Measurements from ENCODE around the gene CSPG4.

The CSPG4 gene

GRCh38 chr15:75641603-75642002 is 71.0 kb downstream of the CSPG4 start:
- H3K4me1 ChIP-seq (ENCODE audit: low read depth, poor library complexity, severe bottlenecking) = peaks cover 27% of the 10 kb centered on the region
- H4K20me1 ChIP-seq (ENCODE audit: insufficient read depth) = no peaks in the 10 kb centered on the region
- H3K4me2 ChIP-seq = peak overlapping the region; percentile 61; the same call in 1 of the 2 replicates
- H3K9ac ChIP-seq = no peak overlapping the region
- peaks cover 32% of the 10 kb centered on the region for H3K79me2 ChIP-seq (ENCODE audit: insufficient read depth, low read depth)
- TF ChIP-seq, protein P1, sequence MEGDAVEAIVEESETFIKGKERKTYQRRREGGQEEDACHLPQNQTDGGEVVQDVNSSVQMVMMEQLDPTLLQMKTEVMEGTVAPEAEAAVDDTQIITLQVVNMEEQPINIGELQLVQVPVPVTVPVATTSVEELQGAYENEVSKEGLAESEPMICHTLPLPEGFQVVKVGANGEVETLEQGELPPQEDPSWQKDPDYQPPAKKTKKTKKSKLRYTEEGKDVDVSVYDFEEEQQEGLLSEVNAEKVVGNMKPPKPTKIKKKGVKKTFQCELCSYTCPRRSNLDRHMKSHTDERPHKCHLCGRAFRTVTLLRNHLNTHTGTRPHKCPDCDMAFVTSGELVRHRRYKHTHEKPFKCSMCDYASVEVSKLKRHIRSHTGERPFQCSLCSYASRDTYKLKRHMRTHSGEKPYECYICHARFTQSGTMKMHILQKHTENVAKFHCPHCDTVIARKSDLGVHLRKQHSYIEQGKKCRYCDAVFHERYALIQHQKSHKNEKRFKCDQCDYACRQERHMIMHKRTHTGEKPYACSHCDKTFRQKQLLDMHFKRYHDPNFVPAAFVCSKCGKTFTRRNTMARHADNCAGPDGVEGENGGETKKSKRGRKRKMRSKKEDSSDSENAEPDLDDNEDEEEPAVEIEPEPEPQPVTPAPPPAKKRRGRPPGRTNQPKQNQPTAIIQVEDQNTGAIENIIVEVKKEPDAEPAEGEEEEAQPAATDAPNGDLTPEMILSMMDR (conservative IDR thresholded peaks at IDR 0.05; ENCODE audit: low read depth, low read length) = no peak
- H2AFZ ChIP-seq (ENCODE audit: low read depth) = no peak overlapping the region
- no peaks in the 10 kb centered on the region; the same call in 1 of the 2 replicates for H3K27me3 ChIP-seq (ENCODE audit: insufficient read depth, low read depth)
- 0 out of 2 replicates have a peak, but pooled peaks cover 4% of the 10 kb centered on the region for H3K36me3 ChIP-seq (ENCODE audit: insufficient read depth)
- H3K27ac ChIP-seq = no peak overlapping the region; the same call in 1 of the 2 replicates
- H3K4me3 ChIP-seq (IDR thresholded peaks at IDR 0.05; ENCODE audit: insufficient read depth, low read depth, low read length) = no peak overlapping the region

GRCh38 chr15:75641179-75641503 is 71.5 kb downstream of the CSPG4 start:
- Histone ChIP-seq H3K9ac (peak overlapping the region; percentile 89; the same call in 1 of the 2 replicates), H3K27ac (peak overlapping the region; percentile 85), H3K79me2 (ENCODE audit: insufficient read depth, low read depth) (peaks cover 32% of the 10 kb centered on the region), H3K4me3 (IDR thresholded peaks at IDR 0.05; ENCODE audit: insufficient read depth, low read depth, low read length) (no peak overlapping the region), H3K4me1 (ENCODE audit: low read depth, poor library complexity, severe bottlenecking) (peaks cover 31% of the 10 kb centered on the region), H4K20me1 (ENCODE audit: insufficient read depth) (no peaks in the 10 kb centered on the region), H3K4me2 (peak overlapping the region; percentile 61), H3K36me3 (ENCODE audit: insufficient read depth) (0 out of 2 replicates have a peak, but pooled peaks cover 4% of the 10 kb centered on the region), H2AFZ (ENCODE audit: low read depth) (peak overlapping the region; percentile 68; the same call in 1 of the 2 replicates), H3K27me3 (ENCODE audit: insufficient read depth, low read depth) (no peaks in the 10 kb centered on the region; the same call in 1 of the 2 replicates)
- TF ChIP-seq, protein P1 (conservative IDR thresholded peaks at IDR 0.05; ENCODE audit: low read depth, low read length) = no peak

GRCh38 chr15:75640483-75641178 is 72.0 kb downstream of the CSPG4 start:
- H3K36me3 ChIP-seq (ENCODE audit: insufficient read depth) = 0 out of 2 replicates have a peak, but pooled peaks cover 4% of the 10 kb centered on the region
- peaks cover 32% of the 10 kb centered on the region for H3K4me1 ChIP-seq (ENCODE audit: low read depth, poor library complexity, severe bottlenecking)
- peak overlapping the region; percentile 85 for H3K27ac ChIP-seq
- peak overlapping the region; percentile 68; the same call in 1 of the 2 replicates for H2AFZ ChIP-seq (ENCODE audit: low read depth)
- no peaks in the 10 kb centered on the region for H3K27me3 ChIP-seq (ENCODE audit: insufficient read depth, low read depth)
- H3K79me2 ChIP-seq (ENCODE audit: insufficient read depth, low read depth) = peaks cover 32% of the 10 kb centered on the region
- H4K20me1 ChIP-seq (ENCODE audit: insufficient read depth) = no peaks in the 10 kb centered on the region
- peak overlapping the region; percentile 89 for H3K9ac ChIP-seq
- H3K4me2 ChIP-seq = peak overlapping the region; percentile 61
- H3K4me3 ChIP-seq (IDR thresholded peaks at IDR 0.05; ENCODE audit: insufficient read depth, low read depth, low read length) = no peak overlapping the region
- TF ChIP-seq, protein P1 (conservative IDR thresholded peaks at IDR 0.05; ENCODE audit: low read depth, low read length) = peak; percentile 49; the same call in 1 of the 2 replicates

- TF ChIP-seq, protein P1 (conservative IDR thresholded peaks at IDR 0.05; ENCODE audit: low read depth, low read length) = no peak
- peaks cover 32% of the 10 kb centered on the region for H3K79me2 ChIP-seq (ENCODE audit: insufficient read depth, low read depth)
- H3K4me3 ChIP-seq (IDR thresholded peaks at IDR 0.05; ENCODE audit: insufficient read depth, low read depth, low read length) = no peak within 1 kb of the TSS
- H4K20me1 ChIP-seq (ENCODE audit: insufficient read depth) = no peaks in the 10 kb centered on the region
- peak within 1 kb of the TSS; percentile 89 for H3K9ac ChIP-seq
- 0 out of 2 replicates have a peak, but pooled peaks cover 4% of the 10 kb centered on the region for H3K36me3 ChIP-seq (ENCODE audit: insufficient read depth)
- H3K4me2 ChIP-seq = peak within 1 kb of the TSS; percentile 70
- H3K27me3 ChIP-seq (ENCODE audit: insufficient read depth, low read depth) = no peaks in the 10 kb centered on the region
- H2AFZ ChIP-seq (ENCODE audit: low read depth) = peak within 1 kb of the TSS; percentile 68
- peaks cover 32% of the 10 kb centered on the region for H3K4me1 ChIP-seq (ENCODE audit: low read depth, poor library complexity, severe bottlenecking)
- H3K27ac ChIP-seq = peak within 1 kb of the TSS; percentile 85
Measured at GRCh38 chr15:75639709-75640482, 72.8 kb downstream of the CSPG4 start, which contains the start of gene IMP3. IMP3 (minus strand) TSS chr15:75640224; CDS start chr15:75640168, 56 bp downstream.

Measured in KMS-11 (cell line).